ENCODE data around the gene ATG13. TPM values are rescaled to one million over a fixed set of nuclear protein-coding genes. Genes with fewer than 3 reads are reported as not detected.
"Not testable (repeated sequence)": the region's sequence is repeated elsewhere in the genome, so short reads cannot be mapped to it uniquely, and the experiment has no call there.

The ATG13 gene
- total RNA-seq, 1 donor from 2014 or later, result 51.3 TPM

- Mint-ChIP-seq H3K27me3 (ENCODE audit: low read depth) (no peaks in the 10 kb centered on the region), H3K4me3 (peak overlapping the region; percentile 99), H3K27ac (ENCODE audit: unreplicated experiment) (peak overlapping the region; percentile 100), H3K36me3 (ENCODE audit: low read depth) (no peaks in the 10 kb centered on the region), H3K9me3 (no peaks in the 10 kb centered on the region), H3K4me1 (peaks cover 36% of the 10 kb centered on the region)
- TF ChIP-seq, protein P1, sequence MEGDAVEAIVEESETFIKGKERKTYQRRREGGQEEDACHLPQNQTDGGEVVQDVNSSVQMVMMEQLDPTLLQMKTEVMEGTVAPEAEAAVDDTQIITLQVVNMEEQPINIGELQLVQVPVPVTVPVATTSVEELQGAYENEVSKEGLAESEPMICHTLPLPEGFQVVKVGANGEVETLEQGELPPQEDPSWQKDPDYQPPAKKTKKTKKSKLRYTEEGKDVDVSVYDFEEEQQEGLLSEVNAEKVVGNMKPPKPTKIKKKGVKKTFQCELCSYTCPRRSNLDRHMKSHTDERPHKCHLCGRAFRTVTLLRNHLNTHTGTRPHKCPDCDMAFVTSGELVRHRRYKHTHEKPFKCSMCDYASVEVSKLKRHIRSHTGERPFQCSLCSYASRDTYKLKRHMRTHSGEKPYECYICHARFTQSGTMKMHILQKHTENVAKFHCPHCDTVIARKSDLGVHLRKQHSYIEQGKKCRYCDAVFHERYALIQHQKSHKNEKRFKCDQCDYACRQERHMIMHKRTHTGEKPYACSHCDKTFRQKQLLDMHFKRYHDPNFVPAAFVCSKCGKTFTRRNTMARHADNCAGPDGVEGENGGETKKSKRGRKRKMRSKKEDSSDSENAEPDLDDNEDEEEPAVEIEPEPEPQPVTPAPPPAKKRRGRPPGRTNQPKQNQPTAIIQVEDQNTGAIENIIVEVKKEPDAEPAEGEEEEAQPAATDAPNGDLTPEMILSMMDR (conservative IDR thresholded peaks at IDR 0.05), result no peak
- DNase-seq (ENCODE audit: low read depth, low spot score), result no peak
Observed at GRCh38 chr11:46701078-46701654, 83.8 kb downstream of the ATG13 start.

DNA sequence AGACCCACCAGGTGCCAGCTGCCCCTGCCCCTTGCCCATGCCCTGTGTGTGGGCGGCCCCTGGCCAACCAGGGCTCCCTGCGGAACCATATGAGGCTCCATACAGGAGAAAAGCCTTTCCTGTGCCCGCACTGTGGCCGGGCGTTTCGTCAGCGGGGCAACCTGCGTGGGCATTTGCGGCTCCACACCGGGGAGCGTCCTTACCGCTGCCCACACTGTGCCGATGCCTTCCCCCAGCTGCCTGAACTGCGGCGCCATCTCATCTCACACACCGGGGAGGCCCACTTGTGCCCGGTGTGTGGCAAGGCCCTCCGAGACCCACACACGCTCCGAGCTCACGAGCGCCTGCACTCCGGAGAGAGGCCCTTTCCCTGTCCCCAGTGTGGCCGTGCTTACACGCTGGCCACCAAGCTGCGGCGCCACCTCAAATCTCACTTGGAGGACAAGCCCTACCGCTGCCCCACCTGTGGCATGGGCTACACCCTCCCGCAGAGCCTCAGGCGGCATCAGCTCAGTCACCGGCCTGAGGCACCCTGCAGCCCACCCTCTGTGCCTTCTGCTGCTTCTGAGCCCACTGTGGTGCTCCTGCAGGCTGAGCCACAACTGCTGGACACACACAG is 87.8 kb downstream of the ATG13 start:
- peaks cover 19% of the 10 kb centered on the region for H3K4me1 Mint-ChIP-seq
- H3K4me3 Mint-ChIP-seq, result peak overlapping the region; percentile 34
- TF ChIP-seq, protein P1 (conservative IDR thresholded peaks at IDR 0.05), result no peak
- no peaks in the 10 kb centered on the region for H3K9me3 Mint-ChIP-seq
- no peaks in the 10 kb centered on the region for H3K27me3 Mint-ChIP-seq (ENCODE audit: low read depth)
- H3K27ac Mint-ChIP-seq (ENCODE audit: unreplicated experiment), result no peak overlapping the region
- DNase-seq (ENCODE audit: low read depth, low spot score), result no peak
- H3K36me3 Mint-ChIP-seq (ENCODE audit: low read depth), result peaks cover 2% of the 10 kb centered on the region

- Mint-ChIP-seq H3K36me3 (ENCODE audit: low read depth) (peaks cover 2% of the 10 kb centered on the region), H3K4me1 (peaks cover 6% of the 10 kb centered on the region), H3K27ac (ENCODE audit: unreplicated experiment) (peak overlapping the region; percentile 11), H3K27me3 (ENCODE audit: low read depth) (no peaks in the 10 kb centered on the region), H3K9me3 (no peaks in the 10 kb centered on the region), H3K4me3 (no peak overlapping the region)
- no peak for DNase-seq (ENCODE audit: low read depth, low spot score)
- TF ChIP-seq, protein P1 (conservative IDR thresholded peaks at IDR 0.05), result no peak
Observed at GRCh38 chr11:46706886-46707285, 89.5 kb downstream of the ATG13 start.

- H3K27ac Mint-ChIP-seq (ENCODE audit: unreplicated experiment); H3K9me3 Mint-ChIP-seq; H3K4me1 Mint-ChIP-seq; H3K27me3 Mint-ChIP-seq (ENCODE audit: low read depth); H3K36me3 Mint-ChIP-seq (ENCODE audit: low read depth); DNase-seq (ENCODE audit: low read depth, low spot score); H3K4me3 Mint-ChIP-seq: not testable (repeated sequence)
Observed at GRCh38 chr11:46709351-46709750, 92.0 kb downstream of the ATG13 start.

GRCh38 chr11:46710821-46711269 is 93.5 kb downstream of the ATG13 start:
- TF ChIP-seq, protein P1 (conservative IDR thresholded peaks at IDR 0.05), result no peak
- no peaks in the 10 kb centered on the region for H3K27me3 Mint-ChIP-seq (ENCODE audit: low read depth)

GRCh38 chr11:46711303-46711702 is 94.0 kb downstream of the ATG13 start:
- no peak for DNase-seq (ENCODE audit: low read depth, low spot score)
- no peaks in the 10 kb centered on the region for H3K4me1 Mint-ChIP-seq
- TF ChIP-seq, protein P1 (conservative IDR thresholded peaks at IDR 0.05), result no peak
- no peaks in the 10 kb centered on the region for H3K9me3 Mint-ChIP-seq
- no peak overlapping the region for H3K4me3 Mint-ChIP-seq
- peak overlapping the region; percentile 57 for H3K27ac Mint-ChIP-seq (ENCODE audit: unreplicated experiment)
- peaks cover 2% of the 10 kb centered on the region for H3K36me3 Mint-ChIP-seq (ENCODE audit: low read depth)
- no peaks in the 10 kb centered on the region for H3K27me3 Mint-ChIP-seq (ENCODE audit: low read depth)

More at GRCh38 chr11:46710821-46711269, 93.5 kb downstream of the ATG13 start:
- DNase-seq (ENCODE audit: low read depth, low spot score), result no peak
- peaks cover 2% of the 10 kb centered on the region for H3K36me3 Mint-ChIP-seq (ENCODE audit: low read depth)
- no peaks in the 10 kb centered on the region for H3K4me1 Mint-ChIP-seq
- H3K4me3 Mint-ChIP-seq, result no peak overlapping the region
- no peaks in the 10 kb centered on the region for H3K9me3 Mint-ChIP-seq
- H3K27ac Mint-ChIP-seq (ENCODE audit: unreplicated experiment), result peak overlapping the region; percentile 57

Measured in neural crest cell (in vitro differentiated cells).